ENCODE measurements around the gene EML6. TPM values are rescaled to one million over a fixed set of nuclear protein-coding genes. Genes with fewer than 3 reads are reported as not detected.

Gene EML6
- total RNA-seq, 4 donors from 2014 or later: 2.7 to 42.5 (median 11.9) TPM

- H3K9me3 ChIP-seq: no peaks in the 10 kb centered on the region
- no peaks in the 10 kb centered on the region for H3K27me3 ChIP-seq
- H3K4me3 ChIP-seq: peak overlapping the region; percentile 37 to 39 (median 38)
- DNase-seq (peak; percentile 34 to 73), ATAC-seq (peak; percentile 38 to 52)
- H3K4me1 ChIP-seq: peaks cover 84 to 98% of the 10 kb centered on the region in 2 donors
- in situ Hi-C loops (cut with MboI; ENCODE audit: low sequenced_read_pairs in 4 of 4): loop anchor here in 1 of 4 donors (25.0 kb wide), 1 partner anchor 867 kb away; the partner anchor contains the start of gene ACYP2
- intact Hi-C loops (cut with DNase I; ENCODE audit: low total_unique reads): loop anchor here (1.0 kb wide), 1 partner anchor 33 kb away; no protein-coding TSS in a partner anchor
- no peak for TF ChIP-seq CTCF (IDR thresholded peaks at IDR 0.05 in 4 of 5, conservative IDR thresholded peaks at IDR 0.05 in 1 of 5)
- TF ChIP-seq POLR2A (IDR thresholded peaks at IDR 0.05): no peak
- H3K27ac ChIP-seq: peak overlapping the region; percentile 89 to 94 (median 91)
- H3K36me3 ChIP-seq: no peaks in the 10 kb centered on the region
Observed at GRCh38 chr2:54979321-54980044, 256.0 kb downstream of the EML6 start.

- H3K4me1 ChIP-seq: peaks cover 84 to 98% of the 10 kb centered on the region in 2 donors
- no peaks in the 10 kb centered on the region for H3K9me3 ChIP-seq
- H3K27ac ChIP-seq: peak overlapping the region; percentile 89 to 94 (median 91)
- intact Hi-C loops (cut with DNase I; ENCODE audit: low total_unique reads): no loop called here
- in situ Hi-C loops (cut with MboI; ENCODE audit: low sequenced_read_pairs in 4 of 4): loop anchor here in 1 of 4 donors (25.0 kb wide), 1 partner anchor 869 kb away; the partner anchor contains the start of gene ACYP2
- no peak for DNase-seq
- H3K4me3 ChIP-seq: peak overlapping the region; percentile 37 to 39 (median 38)
- H3K36me3 ChIP-seq: no peaks in the 10 kb centered on the region
- peak; percentile 64 to 69 for ATAC-seq
- no peaks in the 10 kb centered on the region for H3K27me3 ChIP-seq
- TF ChIP-seq CTCF (IDR thresholded peaks at IDR 0.05 in 4 of 5, conservative IDR thresholded peaks at IDR 0.05 in 1 of 5): no peak
- TF ChIP-seq POLR2A (IDR thresholded peaks at IDR 0.05): no peak
Observed at GRCh38 chr2:54981385-54981784, 257.9 kb downstream of the EML6 start.

GRCh38 chr2:54983345-54984220 lies 260.1 kb downstream of the EML6 start:
- H3K27me3 ChIP-seq: no peaks in the 10 kb centered on the region
- no peaks in the 10 kb centered on the region for H3K9me3 ChIP-seq
- peak overlapping the region; percentile 5 to 13 (median 8) for H3K4me3 ChIP-seq
- in situ Hi-C loops (cut with MboI; ENCODE audit: low sequenced_read_pairs in 4 of 4): loop anchor here in 1 of 4 donors (25.0 kb wide), 1 partner anchor 871 kb away; the partner anchor contains the start of gene ACYP2
- intact Hi-C loops (cut with DNase I; ENCODE audit: low total_unique reads): no loop called here
- peaks cover 76 to 98% of the 10 kb centered on the region in 2 donors for H3K4me1 ChIP-seq
- ATAC-seq: peak; percentile 59 to 81
- TF ChIP-seq POLR2A (IDR thresholded peaks at IDR 0.05) (peak in 1 of 2 donors; percentile 16), CTCF (IDR thresholded peaks at IDR 0.05 in 4 of 5, conservative IDR thresholded peaks at IDR 0.05 in 1 of 5) (no peak)
- DNase-seq: no peak
- H3K27ac ChIP-seq: peak overlapping the region; percentile 89 to 94 (median 91)
- peaks cover 0 to 8% of the 10 kb centered on the region in 2 donors for H3K36me3 ChIP-seq

GRCh38 chr2:54984476-54984875 lies 261.0 kb downstream of the EML6 start:
- in situ Hi-C loops (cut with MboI; ENCODE audit: low sequenced_read_pairs in 4 of 4): loop anchor here in 1 of 4 donors (25.0 kb wide), 1 partner anchor 872 kb away; the partner anchor contains the start of gene ACYP2
- H3K27ac ChIP-seq: peak overlapping the region; percentile 89 to 94 (median 91)
- H3K9me3 ChIP-seq: no peaks in the 10 kb centered on the region
- no peak for ATAC-seq
- no peak for DNase-seq
- no peak overlapping the region for H3K4me3 ChIP-seq
- intact Hi-C loops (cut with DNase I; ENCODE audit: low total_unique reads): no loop called here
- H3K36me3 ChIP-seq: peaks cover 0 to 8% of the 10 kb centered on the region in 2 donors
- H3K27me3 ChIP-seq: no peaks in the 10 kb centered on the region
- TF ChIP-seq POLR2A (IDR thresholded peaks at IDR 0.05) (no peak), CTCF (IDR thresholded peaks at IDR 0.05 in 4 of 5, conservative IDR thresholded peaks at IDR 0.05 in 1 of 5) (no peak)
- H3K4me1 ChIP-seq: peaks cover 75 to 98% of the 10 kb centered on the region in 2 donors

All from gastrocnemius medialis (tissue), 4 donors.